ENCODE data around the gene FCN2. TPM values are rescaled to one million over a fixed set of nuclear protein-coding genes. Genes with fewer than 3 reads are reported as not detected.
A peak's percentile ranks its signal among the peaks of the same experiment; 100 is the strongest.

The FCN2 gene
- total RNA-seq, 2 donors from 2014 or later, result not detected

- intact Hi-C loops (cut with DNase I), result loop anchor here in 1 of 2 donors (5.0 kb wide), 1 partner anchor 350 kb away; no protein-coding TSS in a partner anchor
- no peak for DNase-seq (ENCODE audit: low spot score)
Measured at GRCh38 chr9:134917431-134918373, 37.1 kb downstream of the FCN2 start, which contains the start of gene FCN1. FCN1 (minus strand) TSS chr9:134917912; CDS start chr9:134917871, 41 bp downstream.

DNA sequence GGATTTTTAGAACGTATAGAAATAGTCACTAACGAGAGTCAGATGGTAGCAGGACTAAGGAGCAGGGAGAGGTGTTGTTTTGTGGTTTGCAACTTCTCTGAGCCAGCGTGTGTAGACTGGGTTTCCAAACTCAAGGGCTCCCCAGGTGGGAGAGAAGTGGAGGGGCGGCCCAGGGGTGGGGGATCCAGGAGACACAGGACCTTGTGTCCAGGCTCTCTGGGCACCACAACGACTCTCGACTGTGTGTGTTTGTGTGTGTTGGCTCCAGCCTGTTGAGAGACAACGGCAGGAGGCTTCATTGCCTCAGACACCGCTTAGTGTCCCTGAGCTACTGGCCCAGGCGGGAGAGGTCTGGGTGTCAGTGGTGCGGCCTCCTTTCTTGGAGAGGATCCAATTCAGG, 38.0 kb downstream of the FCN2 start:
- intact Hi-C loops (cut with DNase I), result loop anchor here in 1 of 2 donors (5.0 kb wide), 1 partner anchor 351 kb away; no protein-coding TSS in a partner anchor
- DNase-seq (ENCODE audit: low spot score), result no peak

- intact Hi-C loops (cut with DNase I), result loop anchor here in 1 of 2 donors (5.0 kb wide), 1 partner anchor 352 kb away; no protein-coding TSS in a partner anchor
- DNase-seq (ENCODE audit: low spot score), result no peak
Measured at GRCh38 chr9:134919303-134919702, 38.7 kb downstream of the FCN2 start.

GRCh38 chr9:134922066-134922931, 41.7 kb downstream of the FCN2 start:
- intact Hi-C loops (cut with DNase I), result no loop called here
- peak; percentile 91 for DNase-seq (ENCODE audit: low spot score)

- intact Hi-C loops (cut with DNase I), result no loop called here
- DNase-seq (ENCODE audit: low spot score), result no peak
Measured at GRCh38 chr9:134922932-134923240, 42.3 kb downstream of the FCN2 start.

DNA sequence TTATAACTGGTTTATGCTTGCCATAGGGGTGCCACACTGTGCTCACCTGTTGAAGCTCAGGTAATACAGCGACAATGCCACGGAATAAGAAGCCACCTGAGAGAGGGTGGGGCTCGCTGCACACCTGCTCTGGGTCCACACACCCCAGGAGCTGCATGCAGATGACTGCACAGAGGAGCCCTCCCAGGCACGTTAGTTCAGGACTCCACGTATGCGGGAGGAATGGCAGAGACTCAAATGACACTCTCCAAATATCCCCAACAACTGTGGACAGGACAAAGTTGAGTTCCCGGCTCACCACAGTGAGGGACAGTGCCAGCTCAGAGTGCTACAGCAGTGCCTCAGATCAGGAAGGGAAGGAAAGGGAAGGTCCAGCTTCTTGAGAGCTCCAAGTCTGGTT, 42.9 kb downstream of the FCN2 start:
- intact Hi-C loops (cut with DNase I), result no loop called here
- peak; percentile 32 for DNase-seq (ENCODE audit: low spot score)

DNA sequence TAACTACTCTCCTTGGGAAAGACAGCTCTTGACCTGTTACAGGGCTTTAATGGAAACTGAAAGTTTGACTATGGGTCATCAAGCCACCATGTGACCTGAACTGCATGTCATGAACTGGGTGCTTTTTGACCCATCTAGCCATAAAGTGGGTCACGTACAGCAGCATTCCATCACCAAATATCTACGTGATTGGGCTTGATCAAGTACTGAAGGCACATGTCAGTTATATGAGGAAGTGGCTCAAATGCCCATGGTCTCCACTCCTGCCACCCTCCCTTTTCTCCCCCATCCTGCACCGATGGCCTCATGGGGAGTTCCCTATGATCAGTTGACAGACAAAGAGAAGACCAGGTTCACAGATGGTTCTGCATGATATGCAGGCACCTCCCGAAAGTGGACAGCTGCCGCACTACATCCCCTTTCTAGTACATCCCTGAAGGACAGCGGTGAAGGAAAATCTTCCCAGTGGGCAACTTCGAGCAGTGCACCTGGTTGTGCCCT, 44.5 kb downstream of the FCN2 start:
- DNase-seq (ENCODE audit: low spot score), result peak; percentile 20
- intact Hi-C loops (cut with DNase I), result no loop called here

DNA sequence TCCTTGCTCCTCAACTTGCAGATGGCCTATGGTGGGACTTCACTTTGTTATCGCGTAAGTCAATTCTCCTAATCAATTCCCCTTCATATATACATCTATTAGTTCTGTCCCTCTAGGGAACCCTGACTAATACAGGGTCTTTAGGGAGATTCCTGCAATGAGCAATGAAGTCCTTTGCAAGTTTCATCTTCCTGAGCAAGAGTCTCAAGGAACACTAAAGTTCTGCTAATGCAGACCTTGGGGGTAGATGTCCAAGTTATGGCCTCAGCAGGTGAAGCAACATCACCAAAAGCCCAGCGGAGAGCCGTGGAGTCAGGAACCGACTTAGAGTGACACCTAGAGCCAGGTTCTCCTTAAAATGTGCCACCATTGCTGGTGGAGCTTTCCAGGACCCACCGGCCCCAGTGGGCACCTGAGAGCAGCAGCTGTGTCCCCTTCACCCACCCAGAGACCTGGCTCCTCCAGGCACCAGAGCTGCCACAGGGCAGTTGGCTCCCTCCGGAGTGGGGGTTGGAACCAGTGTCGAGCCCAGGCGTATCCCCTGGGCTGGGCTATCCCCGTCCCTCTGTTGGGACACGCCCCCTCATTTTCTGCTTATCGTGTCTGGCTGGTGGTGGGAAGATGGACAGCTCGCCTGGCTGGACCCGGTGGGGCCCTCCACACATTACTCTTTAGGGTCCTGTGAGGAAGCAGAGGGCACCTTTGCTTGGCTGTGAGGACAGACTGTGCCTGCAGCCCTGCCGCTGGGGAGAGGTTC, 48.0 kb downstream of the FCN2 start:
- peak; percentile 47 for DNase-seq (ENCODE audit: low spot score)
- intact Hi-C loops (cut with DNase I), result no loop called here

GRCh38 chr9:134929193-134930158, 48.9 kb downstream of the FCN2 start:
- DNase-seq (ENCODE audit: low spot score), result peak; percentile 86
- intact Hi-C loops (cut with DNase I), result loop anchor here in 1 of 2 donors (5.0 kb wide), 1 partner anchor 1118 kb away; no protein-coding TSS in a partner anchor

DNA sequence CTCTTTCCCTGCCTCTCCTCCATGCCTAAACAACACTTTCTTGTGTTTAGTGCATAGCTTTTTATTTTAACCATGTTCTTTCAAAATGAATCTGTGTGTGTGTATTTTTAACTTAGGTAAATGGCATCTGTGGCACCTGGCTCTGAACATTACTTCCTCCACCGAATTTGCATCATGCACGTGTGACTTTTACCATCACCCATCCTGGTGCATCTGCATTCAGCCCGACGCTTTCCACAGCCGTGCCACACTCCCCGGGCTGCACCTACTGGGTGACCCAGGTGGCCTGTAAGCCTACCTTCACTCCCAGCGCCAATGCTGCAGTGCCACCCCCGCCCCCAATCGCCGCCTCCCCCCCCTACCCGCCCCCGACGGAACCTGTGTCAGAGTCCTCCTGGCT, 49.8 kb downstream of the FCN2 start:
- DNase-seq (ENCODE audit: low spot score), result peak; percentile 62
- intact Hi-C loops (cut with DNase I), result loop anchor here in 1 of 2 donors (5.0 kb wide), 1 partner anchor 1117 kb away; no protein-coding TSS in a partner anchor

DNA sequence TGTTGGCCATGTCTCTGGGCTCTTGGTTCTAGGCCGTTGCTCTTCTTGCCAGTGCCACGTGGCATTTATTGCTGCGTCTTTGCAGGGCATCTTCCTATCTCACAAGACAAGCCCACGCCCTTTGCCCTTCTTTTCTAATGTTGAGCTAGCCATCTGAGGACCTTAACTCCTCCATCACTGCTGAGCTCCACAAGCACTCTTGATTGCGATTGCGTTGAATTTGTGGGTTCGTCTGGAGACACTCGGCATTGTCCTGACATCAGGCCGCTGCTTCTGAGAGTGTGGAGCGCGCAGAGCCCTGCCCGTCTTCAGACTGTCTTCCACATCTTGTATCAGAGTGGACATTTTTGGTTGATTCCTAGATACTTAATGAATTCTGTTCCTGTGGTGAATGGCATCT, 51.6 kb downstream of the FCN2 start:
- intact Hi-C loops (cut with DNase I), result loop anchor here in 1 of 2 donors (5.0 kb wide), 1 partner anchor 1115 kb away; no protein-coding TSS in a partner anchor
- DNase-seq (ENCODE audit: low spot score), result peak; percentile 11

DNA sequence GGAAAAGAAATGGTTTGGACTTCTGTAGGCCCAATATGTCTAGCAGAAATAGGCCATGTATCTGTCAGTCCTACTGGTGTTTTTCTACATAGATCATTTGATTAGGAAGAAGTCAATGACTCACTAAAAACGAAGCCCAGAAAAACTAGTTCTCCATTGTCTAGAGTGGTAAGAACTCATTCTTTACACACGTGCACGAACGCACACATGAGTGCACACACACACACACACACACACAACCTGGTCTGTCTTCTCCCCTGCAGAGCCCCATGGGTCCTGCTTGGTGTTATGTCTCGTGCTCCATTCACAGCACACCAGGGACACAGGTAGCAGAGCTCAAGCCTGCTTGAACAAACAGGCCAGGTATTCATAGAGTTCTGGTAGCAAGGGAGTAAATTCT, 52.0 kb downstream of the FCN2 start:
- DNase-seq (ENCODE audit: low spot score), result no peak
- intact Hi-C loops (cut with DNase I), result loop anchor here in 1 of 2 donors (5.0 kb wide), 1 partner anchor 1115 kb away; no protein-coding TSS in a partner anchor

DNA sequence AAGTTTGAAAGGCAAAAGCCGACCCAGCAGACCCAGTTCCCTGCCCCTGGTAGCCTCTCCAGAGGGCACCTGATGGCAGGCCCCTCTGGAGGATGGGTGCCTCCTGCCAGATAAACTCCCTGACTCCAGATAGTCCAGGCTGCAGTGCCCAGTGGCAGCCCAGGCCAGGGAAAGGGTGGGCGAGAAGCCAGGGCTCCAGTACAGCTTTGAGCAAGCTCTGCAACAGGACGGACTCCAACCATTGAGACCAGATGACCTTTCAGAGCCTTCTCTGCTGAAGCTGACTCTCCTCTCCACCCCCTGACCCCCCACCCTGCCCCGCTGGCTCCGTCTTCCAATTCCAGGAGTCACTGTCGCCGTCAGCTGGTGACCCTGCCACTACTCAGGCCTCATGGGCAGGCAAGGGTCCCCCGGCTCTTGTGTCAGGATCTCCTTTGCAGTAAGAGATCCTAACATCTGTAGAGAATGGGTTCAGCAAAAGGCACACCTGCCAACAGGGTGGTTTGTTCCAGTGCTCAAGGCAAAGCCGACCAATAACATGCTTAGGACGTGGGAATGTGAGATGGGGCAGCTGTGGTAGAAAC, 52.6 kb downstream of the FCN2 start:
- intact Hi-C loops (cut with DNase I), result loop anchor here in 1 of 2 donors (5.0 kb wide), 1 partner anchor 1114 kb away; no protein-coding TSS in a partner anchor
- peak; percentile 53 for DNase-seq (ENCODE audit: low spot score)

GRCh38 chr9:134935056-134935640, 54.5 kb downstream of the FCN2 start:
- peak; percentile 58 for DNase-seq (ENCODE audit: low spot score)
- intact Hi-C loops (cut with DNase I), result no loop called here

- intact Hi-C loops (cut with DNase I), result no loop called here
- DNase-seq (ENCODE audit: low spot score), result peak; percentile 75
Measured at GRCh38 chr9:134935701-134936345, 55.2 kb downstream of the FCN2 start.
